Esophagus mucosa (tissue), 1 donor: ENCODE measurements around the gene HBG2. TPM values are rescaled to one million over a fixed set of nuclear protein-coding genes. Genes with fewer than 3 reads are reported as not detected.
"Not testable (repeated sequence)": the region's sequence is repeated elsewhere in the genome, so short reads cannot be mapped to it uniquely, and the experiment has no call there.

Source experiments
- ATAC-seq: fragments of 200-7000 bp; cut with Tn5 transposase; one replicate; pipeline ENCODE4 v1.9.1; 2020
- total RNA-seq: library from RNA; stranded (reverse); gene quantifications from one replicate; pipeline ENCODE4 v1.2.4, GENCODE V29; 2023
- donor health status: DM: yes; HTN: yes; CAD: no.

Gene HBG2
- not detected for total RNA-seq

DNA sequence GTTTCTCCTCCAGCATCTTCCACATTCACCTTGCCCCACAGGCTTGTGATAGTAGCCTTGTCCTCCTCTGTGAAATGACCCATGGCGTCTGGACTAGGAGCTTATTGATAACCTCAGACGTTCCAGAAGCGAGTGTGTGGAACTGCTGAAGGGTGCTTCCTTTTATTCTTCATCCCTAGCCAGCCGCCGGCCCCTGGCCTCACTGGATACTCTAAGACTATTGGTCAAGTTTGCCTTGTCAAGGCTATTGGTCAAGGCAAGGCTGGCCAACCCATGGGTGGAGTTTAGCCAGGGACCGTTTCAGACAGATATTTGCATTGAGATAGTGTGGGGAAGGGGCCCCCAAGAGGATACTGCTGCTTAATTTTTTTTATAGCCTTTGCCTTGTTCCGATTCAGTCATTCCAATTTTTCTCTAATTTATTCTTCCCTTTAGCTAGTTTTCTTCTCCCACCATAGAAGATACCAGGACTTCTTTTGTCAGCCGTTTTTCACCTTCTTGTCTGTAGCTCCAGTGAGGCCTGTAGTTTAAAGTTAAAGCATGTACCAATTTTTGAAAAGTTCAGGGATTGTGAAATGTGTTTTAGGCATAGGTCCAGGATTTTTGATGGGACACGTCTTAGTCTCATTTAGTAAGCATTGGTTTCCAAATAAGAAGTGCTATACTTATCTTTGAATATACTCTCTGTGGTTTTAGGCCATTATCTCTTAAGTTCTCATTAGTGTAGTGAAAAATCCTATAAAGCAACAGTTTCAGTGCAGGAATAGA lies at the start of gene HBG2:
Gene HBG2, minus strand, starts transcription at position 136 of the 768 bp plus-strand sequence. Its CDS starts 53 bp downstream, at position 83.
- ATAC-seq = not testable (repeated sequence)

DNA sequence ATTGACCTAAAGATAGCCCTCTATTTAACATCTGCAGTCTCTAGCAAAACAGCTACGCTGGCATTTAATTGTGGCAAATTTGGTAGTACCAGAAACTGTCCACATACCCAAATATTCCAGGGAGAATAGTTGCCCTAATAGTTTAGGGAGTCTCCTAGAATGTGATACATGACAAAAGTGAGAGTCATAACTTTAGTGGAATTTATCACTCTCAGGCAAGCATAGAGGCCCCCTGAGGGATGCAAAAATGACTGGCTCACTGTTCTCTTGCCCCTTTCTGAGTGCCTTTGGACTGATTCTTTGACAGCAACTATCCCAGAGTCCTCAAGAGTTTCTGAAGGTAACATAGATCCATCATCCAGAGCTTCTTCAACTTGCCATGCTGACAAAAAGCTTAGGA lies 49.5 kb upstream of the HBG2 start:
- ATAC-seq = no peak

DNA sequence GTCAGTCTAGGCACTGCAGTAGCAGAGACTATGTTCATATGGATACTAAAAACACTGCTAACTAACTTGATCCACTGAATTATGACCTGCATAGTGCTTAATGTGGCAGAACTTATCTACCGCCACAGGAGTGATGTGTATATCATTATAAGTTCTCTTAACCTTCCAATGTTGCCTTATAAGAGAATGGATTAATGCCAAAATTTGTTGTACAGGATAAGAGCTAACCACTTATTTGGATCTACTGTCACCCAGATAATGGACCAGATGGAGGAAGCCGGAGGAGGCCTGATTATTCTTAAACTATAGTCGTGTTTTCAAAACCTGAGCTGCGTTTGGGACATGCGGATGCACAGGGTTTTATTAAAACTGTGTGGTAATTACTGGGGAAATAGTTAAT lies 49.0 kb upstream of the HBG2 start:
- no peak for ATAC-seq

- no peak for ATAC-seq
Measured at GRCh38 chr11:5301846-5302245, 47.3 kb upstream of the HBG2 start, which contains the start of gene OR51B4. Gene OR51B4 (minus strand): TSS chr11:5301946. CDS start chr11:5301946, 0 bp downstream.

DNA sequence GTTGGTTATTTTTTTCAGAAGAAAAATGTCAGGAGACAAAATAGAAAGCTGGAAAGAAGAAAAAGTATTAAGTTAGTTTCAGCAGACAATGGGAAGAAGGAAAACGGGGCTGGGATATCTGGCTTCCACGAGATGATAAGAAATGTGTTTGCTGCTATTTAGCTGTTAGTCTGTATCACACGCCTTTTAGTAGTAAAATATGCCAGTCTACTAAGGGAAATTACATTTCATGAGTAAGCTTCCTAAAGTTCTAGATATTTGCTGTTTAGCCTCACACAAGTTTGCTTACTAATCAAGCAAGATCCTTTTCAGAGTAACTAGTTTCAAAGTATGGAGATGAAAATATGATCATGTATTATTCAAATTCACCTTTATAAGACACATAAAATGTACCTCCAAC lies 45.7 kb upstream of the HBG2 start:
- ATAC-seq = no peak

DNA sequence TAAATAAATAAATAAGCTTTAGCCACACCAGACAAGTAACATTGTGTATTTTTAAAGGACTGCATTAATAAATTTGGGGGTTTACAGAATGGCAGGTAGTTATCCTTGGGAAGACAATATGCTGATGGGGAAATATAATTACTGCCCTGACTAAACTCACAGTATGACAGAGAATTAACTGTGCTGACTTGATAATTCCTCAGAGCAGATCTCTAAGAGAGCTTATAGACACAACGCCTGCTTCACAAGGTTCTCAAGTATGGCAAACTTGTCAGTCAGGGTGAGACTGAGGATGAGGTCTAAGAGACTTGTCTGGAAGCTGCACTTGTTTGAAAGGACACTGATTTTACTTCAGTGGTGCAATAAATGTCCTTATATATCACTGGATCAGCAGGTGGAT lies 43.9 kb upstream of the HBG2 start:
- no peak for ATAC-seq

GRCh38 chr11:5297721-5298323 lies 43.2 kb upstream of the HBG2 start:
- no peak for ATAC-seq

- ATAC-seq = not testable (repeated sequence)
Measured at GRCh38 chr11:5294342-5294995, 39.9 kb upstream of the HBG2 start.

DNA sequence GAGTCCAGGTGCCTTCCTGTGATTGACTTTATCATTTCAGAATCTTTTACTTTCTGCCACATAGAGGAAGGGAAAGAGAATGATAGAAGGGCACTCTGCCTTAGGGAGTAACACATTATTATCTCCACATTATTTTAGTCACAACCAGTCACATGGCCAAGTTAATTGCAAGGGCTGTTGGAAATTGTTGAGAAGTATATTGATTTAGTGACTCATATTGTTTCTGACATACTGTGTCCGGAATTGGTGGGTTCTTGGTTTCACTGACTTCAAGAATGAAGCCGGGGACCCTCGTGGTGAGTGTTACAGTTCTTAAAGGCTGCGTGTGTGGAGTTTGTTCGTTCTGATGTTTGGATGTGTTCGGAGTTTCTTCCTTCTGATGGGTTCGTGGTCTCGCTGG lies 38.4 kb upstream of the HBG2 start:
- no peak for ATAC-seq

DNA sequence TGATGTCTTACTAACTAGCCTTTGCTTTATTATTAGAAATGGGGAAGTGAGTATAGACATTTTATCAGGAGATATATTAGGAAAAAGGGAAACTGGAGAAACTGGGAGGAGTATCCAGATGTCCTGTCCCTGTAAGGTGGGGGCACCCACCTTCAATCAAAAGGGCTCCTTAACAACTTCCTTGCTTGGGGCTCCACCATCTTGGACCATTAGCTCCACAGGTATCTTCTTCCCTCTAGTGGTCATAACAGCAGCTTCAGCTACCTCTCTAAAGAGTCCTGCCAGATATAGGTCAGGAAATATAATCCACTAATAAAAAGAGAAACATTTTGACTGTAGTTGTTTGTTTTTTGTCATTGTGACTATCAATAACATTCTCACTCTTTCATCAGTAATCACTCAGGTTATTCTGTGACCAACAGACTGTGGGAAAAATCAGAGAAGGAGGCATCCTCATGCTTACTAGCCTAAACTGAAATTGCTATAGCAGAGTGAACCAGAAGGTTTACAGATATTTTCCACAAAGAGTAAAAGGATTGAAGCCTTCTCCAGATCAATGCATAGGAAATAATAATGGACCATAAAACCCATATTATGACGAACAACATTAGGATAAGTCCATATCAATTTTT lies 36.7 kb upstream of the HBG2 start:
- peak; percentile 48 for ATAC-seq

DNA sequence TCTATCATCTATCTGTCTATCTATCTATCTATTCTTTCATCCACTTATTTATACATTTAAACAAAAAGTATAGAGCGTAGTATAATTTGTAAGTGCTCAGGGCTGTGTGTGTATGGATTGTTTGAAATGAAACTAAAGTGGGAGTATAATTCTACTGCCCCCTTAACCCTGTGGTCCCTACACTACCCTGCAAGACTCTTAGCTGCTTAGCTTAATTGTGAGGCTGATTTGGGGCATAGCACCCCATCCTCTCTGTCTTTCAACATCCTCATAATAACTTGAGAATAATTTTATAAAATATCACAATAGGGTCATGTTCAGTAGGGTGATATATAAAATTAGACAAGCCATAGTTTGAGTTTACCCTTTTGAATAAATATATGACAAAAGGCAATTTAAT lies 35.5 kb upstream of the HBG2 start:
- no peak for ATAC-seq

GRCh38 chr11:5289696-5290095 lies 35.1 kb upstream of the HBG2 start:
- ATAC-seq = no peak

DNA sequence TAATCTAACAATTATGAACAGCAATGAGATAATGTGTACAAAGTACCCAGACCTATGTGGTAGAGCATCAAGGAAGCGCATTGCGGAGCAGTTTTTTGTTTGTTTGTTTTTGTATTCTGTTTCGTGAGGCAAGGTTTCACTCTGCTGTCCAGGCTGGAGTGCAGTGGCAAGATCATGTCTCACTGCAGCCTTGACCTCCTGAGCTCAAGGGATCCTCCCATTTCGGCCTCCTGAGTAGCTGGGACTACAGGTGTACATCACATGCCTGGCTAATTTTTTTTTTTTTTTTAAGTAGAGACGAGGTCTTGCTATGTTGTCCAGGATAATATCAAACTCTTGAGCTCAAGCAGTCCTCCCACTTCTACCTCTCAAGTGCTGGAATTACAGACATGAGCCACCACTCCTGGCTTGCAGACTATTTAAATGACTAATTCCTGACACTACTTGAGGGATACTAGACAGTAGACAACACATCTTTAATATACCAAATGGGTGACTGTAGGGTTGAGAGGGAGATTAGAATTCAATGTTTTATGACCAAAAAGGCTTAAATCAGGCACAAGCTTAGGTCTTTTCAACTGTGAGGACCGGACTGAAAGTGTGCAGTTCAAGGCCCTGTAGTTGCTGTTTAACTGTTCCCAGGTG lies 34.4 kb upstream of the HBG2 start:
- ATAC-seq = no peak

GRCh38 chr11:5288108-5288905 lies 33.7 kb upstream of the HBG2 start:
- ATAC-seq = no peak

GRCh38 chr11:5286901-5287300 lies 32.3 kb upstream of the HBG2 start:
- ATAC-seq = no peak

DNA sequence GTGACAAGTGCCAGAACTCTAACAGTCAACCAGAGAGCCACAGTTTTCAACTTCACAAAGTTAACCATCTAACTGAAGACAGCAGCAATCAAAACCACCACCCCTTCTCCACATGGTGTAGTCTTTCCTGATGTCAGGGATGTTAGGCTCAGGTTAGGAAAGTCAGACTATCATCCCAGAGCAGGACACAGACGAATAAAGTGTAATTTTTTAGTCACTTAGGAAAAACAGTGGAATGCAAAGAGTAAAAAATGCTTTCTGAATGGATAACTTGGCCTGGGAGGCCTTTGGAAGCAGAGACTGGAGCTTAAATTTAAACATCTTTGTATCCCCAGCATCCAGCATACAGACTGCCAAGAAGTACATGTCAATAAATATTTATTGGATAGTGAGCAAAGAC lies 31.8 kb upstream of the HBG2 start:
- no peak for ATAC-seq

- ATAC-seq = peak; percentile 68
Measured at GRCh38 chr11:5285703-5286340, 31.2 kb upstream of the HBG2 start.

- no peak for ATAC-seq
Measured at GRCh38 chr11:5284637-5285036, 30.1 kb upstream of the HBG2 start.

GRCh38 chr11:5283882-5284281 lies 29.3 kb upstream of the HBG2 start:
- no peak for ATAC-seq

- ATAC-seq = no peak
Measured at GRCh38 chr11:5283086-5283485, 28.5 kb upstream of the HBG2 start.

GRCh38 chr11:5282628-5283027 lies 28.0 kb upstream of the HBG2 start:
- no peak for ATAC-seq
